ENCODE data around the gene ITGAD.

Gene ITGAD

GRCh38 chr16:31461201-31461920 lies 68.2 kb downstream of the ITGAD start:
- DNase-seq, result no peak

GRCh38 chr16:31461921-31462804 lies 69.0 kb downstream of the ITGAD start:
- DNase-seq, result no peak

- no peak for DNase-seq
Measured at GRCh38 chr16:31464348-31464769, 71.2 kb downstream of the ITGAD start.

GRCh38 chr16:31464781-31465260 lies 71.7 kb downstream of the ITGAD start:
- no peak for DNase-seq

- no peak for DNase-seq
Measured at GRCh38 chr16:31465788-31466370, 72.7 kb downstream of the ITGAD start.

- DNase-seq, result no peak
Measured at GRCh38 chr16:31466381-31466841, 73.3 kb downstream of the ITGAD start.

- no peak for DNase-seq
Measured at GRCh38 chr16:31467151-31467773, 74.1 kb downstream of the ITGAD start.

- no peak for DNase-seq
Measured at GRCh38 chr16:31467858-31468257, 74.7 kb downstream of the ITGAD start.

GRCh38 chr16:31470615-31471014 lies 77.5 kb downstream of the ITGAD start:
- DNase-seq, result no peak

GRCh38 chr16:31471241-31471874 lies 78.2 kb downstream of the ITGAD start:
- no peak for DNase-seq

GRCh38 chr16:31471875-31472708 lies 79.0 kb downstream of the ITGAD start, which contains the start of gene TGFB1I1:
Gene TGFB1I1 (plus strand): TSS chr16:31472152. CDS start chr16:31472189, 37 bp downstream.
- no peak for DNase-seq

GRCh38 chr16:31472709-31473203 lies 79.6 kb downstream of the ITGAD start:
- no peak for DNase-seq

GRCh38 chr16:31473264-31473984 lies 80.3 kb downstream of the ITGAD start:
- DNase-seq, result no peak

GRCh38 chr16:31474173-31474714 lies 81.1 kb downstream of the ITGAD start:
- DNase-seq, result no peak

- no peak for DNase-seq
Measured at GRCh38 chr16:31474773-31475738, 81.9 kb downstream of the ITGAD start.

- DNase-seq, result no peak
Measured at GRCh38 chr16:31475946-31476302, 82.8 kb downstream of the ITGAD start.

Measured in activated CD8-positive, alpha-beta memory T cell treated with anti-CD3 and anti-CD28 coated beads for 24 hours (primary cell).